HepG2 (cell line): Measurements from ENCODE around the gene PGC. TPM values are rescaled to one million over a fixed set of nuclear protein-coding genes. Genes with fewer than 3 reads are reported as not detected.
A peak's percentile ranks its signal among the peaks of the same experiment; 100 is the strongest.

Source experiments
- AGO1 ChIP-seq: fragments of 200-400 bp; formaldehyde crosslinking; IDR thresholded peaks from 2 replicates; pipeline ENCODE4 v1.6.1; 2017; ENCODE audit warnings: mild to moderate bottlenecking, low read depth, low read length, moderate library complexity; ENCODE audit not compliant: poor library complexity, severe bottlenecking
- ARHGAP35 ChIP-seq: sonication (generic); formaldehyde crosslinking; IDR thresholded peaks from 2 replicates; pipeline ENCODE4 v1.9.0; 2022; ENCODE audit warnings: mild to moderate bottlenecking, inconsistent platforms, moderate library complexity, missing genetic modification reagents, borderline replicate concordance
- ATF7-NPFF ChIP-seq: sonication (generic); formaldehyde crosslinking; IDR thresholded peaks from 2 replicates; pipeline ENCODE4 v1.8.1; 2023; ENCODE audit warnings: mild to moderate bottlenecking, low read depth, missing genetic modification reagents, moderate library complexity
- ERF ChIP-seq: IDR thresholded peaks from 2 replicates; pipeline ENCODE4 v1.6.1; 2018; ENCODE audit warnings: missing biosample characterization, missing genetic modification reagents
- IRF1 ChIP-seq: sonication (generic); formaldehyde crosslinking; IDR thresholded peaks from 2 replicates; pipeline ENCODE4 v1.4.0; 2020; ENCODE audit warnings: low read depth, mild to moderate bottlenecking, missing genetic modification reagents
- KLF11 ChIP-seq: IDR thresholded peaks from 2 replicates; pipeline ENCODE4 v1.6.1; 2016; ENCODE audit warnings: missing compliant biosample characterization
- MAX ChIP-seq: IDR thresholded peaks from 2 replicates; pipeline ENCODE4 v1.6.1; 2012; ENCODE audit warnings: inconsistent platforms
- PBX2 ChIP-seq: IDR thresholded peaks from 2 replicates; pipeline ENCODE4 v1.6.1; 2016; ENCODE audit warnings: control low read depth
- POLR2A ChIP-seq, 2 experiments: IDR thresholded peaks; 2 replicates each; pipeline ENCODE4 v1.6.1; 2011; ENCODE audit warnings: low read depth in 2 of 2, low read length in 2 of 2, mild to moderate bottlenecking in 1 of 2, moderate library complexity in 1 of 2; ENCODE audit not compliant: insufficient read depth in 1 of 2
- PRDM10 ChIP-seq: sonication (generic); formaldehyde crosslinking; IDR thresholded peaks from 2 replicates; pipeline ENCODE4 v1.4.0; 2020; ENCODE audit warnings: low read depth, missing genetic modification reagents
- RNF2 ChIP-seq: fragments of 450-650 bp; conservative IDR thresholded peaks from 2 replicates; pipeline ENCODE4 v1.6.1; 2016; ENCODE audit warnings: low read depth
- SIX1 ChIP-seq: sonication (generic); formaldehyde crosslinking; IDR thresholded peaks from 2 replicates; pipeline ENCODE4 v1.4.0; 2020; ENCODE audit warnings: missing genetic modification reagents, borderline replicate concordance
- SP4 ChIP-seq: sonication (generic); formaldehyde crosslinking; IDR thresholded peaks from 2 replicates; pipeline ENCODE4 v1.8.1; 2023; ENCODE audit warnings: mild to moderate bottlenecking, missing genetic modification reagents
- THAP7 ChIP-seq: sonication (generic); formaldehyde crosslinking; IDR thresholded peaks from 2 replicates; pipeline ENCODE4 v1.8.1; 2023; ENCODE audit warnings: mild to moderate bottlenecking, missing genetic modification reagents
- U2AF2 ChIP-seq: fragments of 200-400 bp; formaldehyde crosslinking; IDR thresholded peaks from 2 replicates; pipeline ENCODE4 v1.6.1; 2017; ENCODE audit warnings: low read depth, mild to moderate bottlenecking, low read length
- ZBTB8A ChIP-seq: sonication (generic); formaldehyde crosslinking; IDR thresholded peaks from 2 replicates; pipeline ENCODE4 v1.4.0; 2020; ENCODE audit warnings: mild to moderate bottlenecking, low read depth, missing genetic modification reagents, borderline replicate concordance
- ZNF138 ChIP-seq: sonication (generic); formaldehyde crosslinking; IDR thresholded peaks from 2 replicates; pipeline ENCODE4 v1.5.0; 2020; ENCODE audit warnings: mild to moderate bottlenecking, low read depth, missing genetic modification reagents
- ZNF281 ChIP-seq: sonication (generic); formaldehyde crosslinking; IDR thresholded peaks from 2 replicates; pipeline ENCODE4 v1.4.0; 2020; ENCODE audit warnings: missing genetic modification reagents, borderline replicate concordance
- ZNF441 ChIP-seq: sonication (generic); formaldehyde crosslinking; IDR thresholded peaks from 2 replicates; pipeline ENCODE4 v1.7.0; 2021; ENCODE audit warnings: missing genetic modification reagents, borderline replicate concordance
- polyA plus RNA-seq, 8 experiments: library from polyadenylated mRNA; depleted of rRNA in 3 of 8; stranded (reverse) in 7 of 8; unstranded in 1 of 8; fragments of >200 nt; fragmentation: Illumina TruSeq in 4 of 8; extraction: Trizol in 4 of 8; gene quantifications; 2 replicates each; pipeline versions ENCODE4 v1.2.1 to v1.2.3, GENCODE V29; 2011 to 2016; ENCODE audit warnings: low read depth in 4 of 8, missing spikeins in 1 of 8, mixed read lengths in 1 of 8; ENCODE audit not compliant: insufficient read depth in 1 of 8
- total RNA-seq, 5 experiments: library from RNA; depleted of rRNA; stranded (reverse); fragments of >200 nt; fragmentation: Illumina TruSeq; extraction: Trizol; gene quantifications; 2 replicates each; pipeline ENCODE4 v1.2.3, GENCODE V29; 2016; ENCODE audit warnings: low read depth in 1 of 5

The PGC gene
- total and polyA plus RNA-seq, 2 of the 13 experiments (the other 11 are each of a cell fraction or from before 2014, with no cell fraction given) = 426 to 502 TPM

GRCh38 chr6:41779788-41780550, 32.8 kb upstream of the PGC start, which contains the start of gene FRS3 (continued):
- TF ChIP-seq ZNF281 (CRISPR knock-in tag) (0 out of 2 replicates have a peak, but pooled peaks have one; percentile 60), KLF11 (CRISPR knock-in tag) (no peak; the same call in 1 of the 2 replicates), RNF2 (no peak), PBX2 (CRISPR knock-in tag) (no peak), ZNF441 (CRISPR knock-in tag) (0 out of 2 replicates have a peak, but pooled peaks have one; percentile 49), ERF (peak; percentile 95), ARHGAP35 (peak; percentile 30), ZBTB8A (CRISPR knock-in tag) (no peak), ZNF138 (CRISPR knock-in tag) (0 out of 2 replicates have a peak, but pooled peaks have one; percentile 32), AGO1 (peak; percentile 21), THAP7 (CRISPR knock-in tag) (no peak), U2AF2 (no peak), ATF7-NPFF (CRISPR knock-in tag) (peak; percentile 88), SP4 (CRISPR knock-in tag) (peak; percentile 99), SIX1 (no peak), POLR2A (IDR thresholded peaks at IDR 0.05; ENCODE audit: insufficient read depth in 1 of 2, low read depth in 2 of 2, low read length in 2 of 2) (no peak), MAX (peak; percentile 60; the same call in 1 of the 2 replicates), IRF1 (CRISPR knock-in tag) (no peak), PRDM10 (CRISPR knock-in tag) (peak; percentile 51; the same call in 1 of the 2 replicates)
